ENCODE measurements around the gene IL37. TPM values are rescaled to one million over a fixed set of nuclear protein-coding genes. Genes with fewer than 3 reads are reported as not detected.
A peak's percentile ranks its signal among the peaks of the same experiment; 100 is the strongest.
"Not testable (repeated sequence)": the region's sequence is repeated elsewhere in the genome, so short reads cannot be mapped to it uniquely, and the experiment has no call there.

The IL37 gene
- total RNA-seq, 1 experiment from 2014 or later = 0.22 TPM

DNA sequence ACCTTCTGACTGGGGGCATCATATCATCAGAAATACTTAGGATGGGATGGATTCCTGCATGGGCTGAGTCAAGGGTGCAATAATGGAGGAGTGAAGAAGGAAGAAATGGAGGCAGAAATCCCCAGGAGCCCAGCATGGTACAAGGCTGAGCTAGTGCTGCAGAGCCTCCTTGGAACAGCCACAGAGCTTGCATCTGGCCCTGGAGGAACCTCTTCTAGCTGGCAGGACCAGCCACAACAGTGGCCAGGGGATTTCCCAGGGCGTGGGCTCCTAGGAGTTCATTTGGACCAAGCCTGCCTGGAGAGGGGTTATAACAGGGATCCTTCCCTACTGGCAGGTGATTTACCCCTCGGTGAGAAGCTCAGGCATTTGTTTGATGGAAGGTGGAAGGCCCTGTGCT is 4.7 kb upstream of the IL37 start:
- DNase-seq = no peak
- H3K4me1 ChIP-seq = peaks cover 16% of the 10 kb centered on the region
- no peaks in the 10 kb centered on the region; the same call in 1 of the 2 replicates for H3K9me3 ChIP-seq (replicated peaks)
- H3K27me3 ChIP-seq = no peaks in the 10 kb centered on the region
- no peak overlapping the region for H3K4me3 ChIP-seq
- H3K27ac ChIP-seq = no peak overlapping the region
- H3K36me3 ChIP-seq = no peaks in the 10 kb centered on the region

DNA sequence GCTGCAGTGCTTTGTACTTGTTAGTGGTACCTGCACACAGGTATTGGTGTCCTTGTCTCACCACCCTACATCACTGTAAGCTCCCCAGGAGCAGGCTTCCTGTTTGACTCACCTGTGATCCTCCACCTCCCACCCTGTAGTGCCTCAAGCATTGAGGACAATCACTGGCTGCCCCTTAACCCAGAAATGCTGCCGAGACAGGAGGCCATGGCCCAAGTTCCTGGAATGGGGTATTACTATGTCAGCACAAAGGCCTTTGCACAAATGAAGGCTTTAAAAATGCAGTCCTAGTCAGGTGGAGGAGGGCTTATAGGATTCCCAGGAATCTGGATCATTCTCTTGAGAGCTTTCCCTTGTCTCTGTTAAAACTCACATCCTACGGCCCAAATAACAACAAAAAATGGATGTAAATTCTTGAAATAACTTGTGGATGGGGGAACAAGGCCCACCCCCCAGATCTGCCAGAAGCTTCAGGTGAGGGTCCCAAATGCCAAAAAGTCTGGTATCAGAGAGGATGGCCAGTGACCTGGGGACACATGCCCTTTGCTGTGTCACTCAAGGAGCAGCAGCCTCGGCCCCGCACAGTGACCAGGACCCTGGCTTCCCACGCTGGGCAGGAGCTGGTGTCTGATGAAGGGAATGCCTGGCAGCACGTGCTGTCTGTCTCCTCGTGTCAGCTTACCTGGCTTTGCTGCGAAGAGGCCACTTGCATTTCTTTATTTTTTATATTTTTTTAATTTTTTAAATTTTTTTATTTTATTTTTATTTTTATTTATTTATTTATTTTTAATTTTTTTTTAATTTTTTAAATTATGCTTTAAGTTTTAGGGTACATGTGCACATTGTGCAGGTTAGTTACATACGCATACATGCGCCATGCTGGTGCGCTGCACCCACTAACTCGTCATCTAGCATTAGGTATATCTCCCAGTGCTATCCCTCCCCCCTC is 3.7 kb upstream of the IL37 start:
- no peak for DNase-seq
- Histone ChIP-seq H3K36me3 (no peaks in the 10 kb centered on the region), H3K4me1 (peaks cover 16% of the 10 kb centered on the region), H3K4me3 (no peak overlapping the region), H3K27me3 (no peaks in the 10 kb centered on the region), H3K9me3 (replicated peaks) (no peaks in the 10 kb centered on the region; the same call in 1 of the 2 replicates), H3K27ac (no peak overlapping the region)

DNA sequence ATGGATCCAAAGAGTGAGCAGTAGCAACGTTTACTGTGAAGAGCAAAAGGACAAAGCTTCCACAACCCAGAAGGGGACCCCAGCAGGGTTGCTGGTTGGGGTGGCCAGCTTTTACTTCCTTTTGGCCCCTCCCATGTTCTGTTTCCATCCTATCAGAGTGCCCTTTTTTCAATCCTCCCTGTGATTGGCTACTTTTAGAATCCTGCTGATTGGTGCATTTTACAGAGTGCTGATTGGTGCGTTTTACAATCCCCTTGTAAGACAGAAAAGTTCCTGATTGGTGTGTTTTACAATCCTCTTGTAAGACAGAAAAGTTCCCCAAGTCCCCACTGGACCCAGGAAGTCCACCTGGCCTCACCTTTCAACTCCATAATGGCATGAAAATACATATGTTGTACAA is 2.4 kb upstream of the IL37 start:
- H3K36me3 ChIP-seq; DNase-seq; H3K27me3 ChIP-seq; H3K9me3 ChIP-seq (replicated peaks); H3K27ac ChIP-seq; H3K4me3 ChIP-seq: not testable (repeated sequence)
- peaks cover 16% of the 10 kb centered on the region for H3K4me1 ChIP-seq

DNA sequence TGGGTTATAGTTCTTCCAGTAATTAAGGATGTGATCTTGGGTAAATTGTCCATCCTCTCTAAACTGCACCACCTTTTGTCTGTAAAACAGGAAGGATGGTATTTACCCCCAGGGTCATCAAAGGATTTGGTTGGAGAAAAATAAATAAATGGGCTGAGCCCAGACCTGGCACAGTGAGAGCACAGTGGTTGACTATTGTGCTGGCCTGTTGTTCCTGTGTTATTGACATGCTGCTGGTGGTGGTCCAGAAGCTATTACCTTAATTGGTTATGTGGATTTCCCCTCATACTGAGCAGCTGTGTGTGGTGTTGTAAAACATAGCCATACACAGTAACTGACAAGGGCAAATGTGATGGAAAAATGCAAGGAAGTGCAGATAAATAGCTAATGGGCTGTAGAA is 746 bp upstream of the IL37 start:
- Histone ChIP-seq H3K9me3 (replicated peaks) (no peaks in the 10 kb centered on the region), H3K27me3 (no peaks in the 10 kb centered on the region), H3K36me3 (no peaks in the 10 kb centered on the region), H3K4me1 (peaks cover 16% of the 10 kb centered on the region), H3K27ac (peak overlapping the region; percentile 23; the same call in 1 of the 2 replicates), H3K4me3 (no peak overlapping the region)
- DNase-seq = peak; percentile 73 to 85

DNA sequence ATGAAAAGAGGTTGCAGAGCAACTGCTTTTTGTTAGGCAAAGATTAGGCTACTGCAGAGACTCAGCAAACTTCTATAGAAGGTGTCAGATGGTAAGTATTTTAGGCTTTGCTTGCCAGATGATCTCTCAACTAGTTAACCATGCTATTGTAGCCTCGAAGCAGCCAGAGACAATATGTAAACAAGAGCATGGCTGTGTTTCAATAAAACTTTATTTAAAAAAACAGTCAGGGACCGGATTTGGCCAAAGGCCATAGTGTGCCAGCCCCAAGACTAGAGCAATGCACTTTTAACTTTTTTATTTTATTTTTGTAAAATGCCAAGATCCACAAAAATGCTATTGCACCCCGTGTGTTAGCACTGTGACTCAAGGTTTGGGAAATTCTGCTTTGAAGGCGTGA is 1.4 kb downstream of the IL37 start:
- Histone ChIP-seq H3K27me3 (no peaks in the 10 kb centered on the region), H3K9me3 (replicated peaks) (no peaks in the 10 kb centered on the region), H3K4me1 (peaks cover 16% of the 10 kb centered on the region), H3K27ac (no peak overlapping the region), H3K4me3 (no peak overlapping the region), H3K36me3 (no peaks in the 10 kb centered on the region)
- no peak for DNase-seq

DNA sequence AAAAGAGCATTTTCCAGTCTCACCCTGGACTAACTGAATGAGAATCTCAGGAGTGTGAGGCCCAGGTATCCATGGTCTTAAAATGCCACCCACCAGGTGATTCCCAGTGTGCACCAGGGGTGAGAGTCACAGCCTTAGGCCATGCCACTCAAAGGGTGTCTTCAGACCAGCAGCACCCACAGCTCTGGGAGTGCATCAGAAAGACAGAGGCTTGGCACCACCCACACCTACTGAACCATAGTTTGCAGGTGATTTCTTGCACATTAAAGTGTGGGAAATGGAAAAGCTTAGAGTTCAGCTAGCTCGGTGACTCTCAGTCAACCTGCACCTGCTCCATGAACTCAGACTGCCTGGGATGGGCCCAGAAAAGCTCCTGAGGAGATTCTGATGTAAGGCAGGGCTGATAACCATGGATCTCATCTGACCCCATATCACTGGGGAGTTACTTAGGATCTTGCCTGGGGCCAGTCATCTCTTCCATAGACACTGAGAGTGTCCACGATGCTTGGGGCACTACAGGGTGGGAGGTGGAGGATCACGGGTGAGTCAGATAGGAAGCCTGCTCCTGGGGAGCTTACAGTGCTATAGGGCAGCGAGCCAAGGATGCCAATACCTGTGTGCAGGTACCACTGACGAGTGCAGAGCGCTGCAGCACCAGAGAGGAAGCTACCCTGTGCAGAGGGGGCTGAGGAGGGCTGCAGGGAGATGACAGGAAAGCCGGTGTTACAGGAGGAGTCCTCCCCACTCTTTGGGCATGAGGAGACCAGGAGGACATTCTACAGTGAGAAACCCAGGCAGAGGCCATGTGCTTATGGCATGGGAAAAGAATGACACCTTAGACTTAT is 4.6 kb downstream of the IL37 start:
- H3K27me3 ChIP-seq = no peaks in the 10 kb centered on the region
- H3K36me3 ChIP-seq = no peaks in the 10 kb centered on the region
- no peak overlapping the region for H3K4me3 ChIP-seq
- H3K4me1 ChIP-seq = peaks cover 5% of the 10 kb centered on the region
- no peak overlapping the region for H3K27ac ChIP-seq
- DNase-seq = no peak
- no peaks in the 10 kb centered on the region for H3K9me3 ChIP-seq (replicated peaks)

DNA sequence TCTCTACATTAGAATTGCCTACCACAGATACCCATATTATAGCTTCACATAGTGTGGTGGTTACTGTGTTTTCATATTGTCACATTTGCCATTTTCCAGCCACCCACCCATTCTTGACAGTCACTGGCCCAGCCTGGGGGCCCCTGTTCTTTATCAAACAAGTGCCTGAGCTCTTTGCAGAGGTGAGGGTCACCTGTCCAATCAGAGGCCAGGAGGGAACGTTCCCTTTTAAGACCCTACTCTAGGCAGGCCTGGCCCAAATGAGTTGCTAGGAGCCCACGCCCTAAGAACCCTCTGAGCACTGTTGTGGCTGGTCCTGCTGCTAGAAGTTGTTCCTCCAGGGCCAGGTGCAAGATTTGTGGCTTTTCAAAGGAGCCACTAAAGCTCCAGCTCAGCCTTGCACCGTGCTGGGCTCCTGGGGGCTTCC is 5.2 kb downstream of the IL37 start:
- H3K4me1 ChIP-seq = no peaks in the 10 kb centered on the region
- H3K27ac ChIP-seq = no peak overlapping the region
- no peaks in the 10 kb centered on the region for H3K36me3 ChIP-seq
- no peaks in the 10 kb centered on the region for H3K27me3 ChIP-seq
- no peaks in the 10 kb centered on the region for H3K9me3 ChIP-seq (replicated peaks)
- H3K4me3 ChIP-seq = no peak overlapping the region
- DNase-seq = no peak

DNA sequence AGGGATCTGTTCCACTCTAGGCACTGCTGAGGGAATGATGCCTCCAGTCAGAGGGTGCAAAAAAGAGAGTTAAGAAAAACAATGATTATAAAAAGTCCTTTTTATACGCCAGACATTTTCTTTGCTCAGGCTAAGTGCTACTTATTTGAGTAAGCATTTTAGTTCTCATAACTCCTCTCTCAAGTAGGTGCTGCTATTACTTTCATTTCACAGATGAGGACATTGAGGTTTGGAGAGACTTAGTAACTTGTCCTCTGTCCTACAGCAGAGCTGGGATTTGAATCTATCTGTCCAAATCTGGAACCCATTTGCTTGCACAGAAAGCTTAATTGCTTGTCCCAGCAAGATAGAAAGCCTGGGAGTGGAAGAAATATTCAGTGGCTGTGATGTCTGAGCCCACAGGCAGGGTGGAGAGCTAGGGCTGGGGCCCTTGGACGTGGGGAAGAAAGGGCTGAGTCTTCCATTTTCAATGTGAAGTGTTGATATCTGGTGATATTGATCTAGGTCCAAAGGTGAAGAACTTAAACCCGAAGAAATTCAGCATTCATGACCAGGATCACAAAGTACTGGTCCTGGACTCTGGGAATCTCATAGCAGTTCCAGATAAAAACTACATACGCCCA is 5.8 kb downstream of the IL37 start:
- Histone ChIP-seq H3K4me3 (no peak overlapping the region), H3K4me1 (no peaks in the 10 kb centered on the region), H3K36me3 (no peaks in the 10 kb centered on the region), H3K27ac (no peak overlapping the region), H3K27me3 (no peaks in the 10 kb centered on the region), H3K9me3 (replicated peaks) (no peaks in the 10 kb centered on the region)
- no peak for DNase-seq

DNA sequence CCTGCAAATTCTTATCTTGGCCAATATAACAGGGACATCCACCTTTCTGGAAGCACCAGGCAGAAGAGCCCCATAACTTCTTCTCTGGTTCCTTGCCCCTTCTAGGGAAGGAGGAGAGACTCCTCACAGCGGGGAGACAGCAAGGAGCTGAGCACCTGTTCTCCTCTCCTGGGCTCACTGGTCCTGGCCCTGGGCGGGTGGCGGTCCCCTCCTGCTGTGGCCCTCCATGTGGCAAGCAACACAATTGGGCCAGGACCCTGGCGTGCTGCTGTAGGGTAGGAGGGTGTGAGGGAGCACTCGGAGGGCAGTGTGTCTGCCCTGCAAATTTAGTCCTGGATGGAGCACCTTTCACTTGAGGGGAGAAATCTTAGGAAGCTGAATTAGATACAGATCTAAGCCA is 6.9 kb downstream of the IL37 start:
- H3K4me1 ChIP-seq = no peaks in the 10 kb centered on the region
- H3K36me3 ChIP-seq = no peaks in the 10 kb centered on the region
- no peak overlapping the region for H3K27ac ChIP-seq
- H3K4me3 ChIP-seq = no peak overlapping the region
- H3K27me3 ChIP-seq = no peaks in the 10 kb centered on the region
- no peaks in the 10 kb centered on the region for H3K9me3 ChIP-seq (replicated peaks)
- DNase-seq = no peak

DNA sequence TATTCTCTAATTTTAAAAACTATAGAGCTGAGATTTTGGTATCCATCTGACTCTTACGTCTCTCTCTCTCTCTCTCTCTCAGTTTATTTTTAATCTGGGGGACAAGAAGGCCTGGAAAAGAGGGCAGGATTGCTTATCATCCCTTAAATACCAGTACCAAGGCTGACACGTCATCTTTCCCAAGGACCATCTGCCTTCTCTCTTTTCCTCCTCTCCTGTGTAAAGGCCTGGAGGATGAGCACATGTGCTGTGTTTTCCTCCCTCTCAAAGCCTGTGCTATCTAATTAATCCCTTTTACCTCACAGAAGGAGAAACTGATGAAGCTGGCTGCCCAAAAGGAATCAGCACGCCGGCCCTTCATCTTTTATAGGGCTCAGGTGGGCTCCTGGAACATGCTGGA is 7.3 kb downstream of the IL37 start:
- no peaks in the 10 kb centered on the region for H3K9me3 ChIP-seq (replicated peaks)

DNA sequence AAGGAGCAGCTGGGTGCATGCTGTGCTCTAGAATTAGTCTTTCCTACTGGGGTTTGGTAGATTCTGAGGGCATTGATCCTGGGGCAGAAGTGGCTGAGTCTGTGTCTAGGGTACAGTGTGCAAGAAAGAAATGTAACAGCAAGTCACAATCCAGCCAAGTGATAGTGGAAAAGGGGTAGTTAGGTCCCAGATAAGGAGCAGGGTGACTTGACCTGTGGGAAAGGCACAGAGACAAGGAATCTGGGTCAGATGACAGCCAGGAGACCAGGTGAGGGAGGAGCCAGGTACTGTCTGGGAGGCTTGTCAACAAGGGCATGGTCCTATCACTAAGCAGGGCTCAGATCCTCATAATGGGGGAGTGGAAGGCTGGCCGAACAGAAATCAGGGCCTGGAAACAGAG is 8.1 kb downstream of the IL37 start:
- H3K4me1 ChIP-seq = no peaks in the 10 kb centered on the region
- no peak for DNase-seq
- no peaks in the 10 kb centered on the region for H3K9me3 ChIP-seq (replicated peaks)
- no peaks in the 10 kb centered on the region for H3K27me3 ChIP-seq
- H3K36me3 ChIP-seq = no peaks in the 10 kb centered on the region
- no peak overlapping the region for H3K4me3 ChIP-seq
- no peak overlapping the region for H3K27ac ChIP-seq

More for the DNA sequence above, 7.3 kb downstream of the IL37 start:
- no peaks in the 10 kb centered on the region for H3K27me3 ChIP-seq
- no peak overlapping the region for H3K4me3 ChIP-seq
- H3K4me1 ChIP-seq = no peaks in the 10 kb centered on the region
- H3K27ac ChIP-seq = no peak overlapping the region
- no peak for DNase-seq
- H3K36me3 ChIP-seq = no peaks in the 10 kb centered on the region

DNA sequence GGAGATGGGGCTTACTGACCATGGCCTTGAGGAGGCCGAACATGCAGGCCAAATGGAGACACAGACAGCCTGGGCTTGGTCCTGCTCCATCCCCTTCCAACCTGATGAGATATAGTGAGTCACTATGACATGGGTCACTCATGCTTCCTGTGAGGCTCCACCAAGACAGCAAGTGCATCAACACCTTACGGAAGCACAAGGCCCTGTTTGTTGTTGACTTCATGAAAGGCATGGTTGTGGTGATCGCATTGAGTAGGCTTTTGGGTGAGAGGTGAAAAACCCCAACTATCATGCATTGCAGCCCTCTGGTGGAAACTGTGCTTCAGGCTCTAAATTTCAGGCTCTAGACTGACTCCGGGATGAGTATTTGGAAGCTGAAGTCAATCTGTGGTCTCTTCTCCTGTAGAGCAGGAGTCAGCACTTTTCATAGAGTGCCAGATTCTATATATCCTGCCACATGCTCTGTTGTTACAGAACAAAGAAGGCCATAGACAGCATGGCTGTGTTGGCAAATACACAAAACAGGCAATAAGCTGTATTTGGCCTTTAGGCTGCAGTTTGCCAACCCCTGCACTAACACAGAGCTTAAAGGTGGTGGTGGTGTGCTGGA is 10.1 kb downstream of the IL37 start:
- Histone ChIP-seq H3K9me3 (replicated peaks) (no peaks in the 10 kb centered on the region), H3K36me3 (no peaks in the 10 kb centered on the region), H3K27ac (no peak overlapping the region), H3K4me1 (no peaks in the 10 kb centered on the region), H3K27me3 (no peaks in the 10 kb centered on the region), H3K4me3 (no peak overlapping the region)
- DNase-seq = no peak

DNA sequence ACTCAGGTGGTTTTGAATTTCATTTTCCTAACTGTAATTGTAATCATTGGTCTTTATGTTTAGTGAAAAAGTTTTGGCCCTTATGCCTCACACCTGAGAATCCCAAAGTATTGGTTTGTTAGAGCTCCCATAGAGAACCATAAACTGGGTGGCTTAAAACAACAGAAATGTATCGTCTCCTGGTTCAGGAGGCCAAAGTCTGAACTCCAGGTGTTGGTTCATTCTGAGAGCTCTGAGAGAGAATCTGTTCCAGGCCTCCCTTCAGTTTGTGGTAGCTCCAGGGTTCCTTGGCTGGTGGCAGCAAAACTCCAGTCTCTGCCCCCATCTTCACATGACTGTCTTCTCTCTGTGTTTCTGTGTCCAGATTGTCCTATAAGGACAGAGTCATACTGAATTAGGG is 11.0 kb downstream of the IL37 start:
- Histone ChIP-seq H3K27me3 (no peaks in the 10 kb centered on the region), H3K4me1 (no peaks in the 10 kb centered on the region), H3K9me3 (replicated peaks) (no peaks in the 10 kb centered on the region), H3K4me3 (no peak overlapping the region), H3K27ac (no peak overlapping the region), H3K36me3 (no peaks in the 10 kb centered on the region)
- no peak for DNase-seq

DNA sequence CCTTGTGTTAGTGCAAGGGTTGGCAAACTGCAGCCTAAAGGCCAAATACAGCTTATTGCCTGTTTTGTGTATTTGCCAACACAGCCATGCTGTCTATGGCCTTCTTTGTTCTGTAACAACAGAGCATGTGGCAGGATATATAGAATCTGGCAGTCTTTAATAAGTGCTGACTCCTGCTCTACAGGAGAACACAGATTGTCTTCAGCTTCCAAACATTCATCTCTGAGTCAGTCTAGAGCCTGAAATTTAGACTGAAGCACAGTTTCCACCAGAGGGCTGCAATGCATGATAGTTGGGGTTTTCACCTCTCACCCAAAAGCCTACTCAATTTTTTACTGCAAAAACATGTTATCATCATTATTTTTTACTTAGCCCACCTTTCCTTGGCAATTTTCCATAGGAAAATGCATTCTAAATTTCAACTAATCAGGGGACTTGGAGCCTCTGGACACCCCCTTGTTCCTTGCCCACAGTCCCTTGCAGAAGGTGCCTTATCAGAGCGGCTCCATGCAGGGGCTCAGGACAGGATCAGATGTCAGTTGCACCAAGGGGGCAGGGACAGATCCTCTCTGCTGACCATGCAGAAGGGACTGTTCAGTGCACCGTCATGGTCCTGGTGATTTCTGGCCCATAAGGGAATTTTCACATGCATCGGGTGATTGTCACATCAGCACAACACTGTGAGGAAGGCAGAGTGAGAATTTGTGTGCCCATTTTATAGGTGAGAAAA is 12.4 kb downstream of the IL37 start:
- Histone ChIP-seq H3K4me3 (no peak overlapping the region), H3K27ac (no peak overlapping the region), H3K4me1 (no peaks in the 10 kb centered on the region), H3K27me3 (no peaks in the 10 kb centered on the region), H3K9me3 (replicated peaks) (no peaks in the 10 kb centered on the region), H3K36me3 (no peaks in the 10 kb centered on the region)
- no peak for DNase-seq

All from SJCRH30 (cell line).